WTC11 (cell line): ENCODE data around the gene CERS5. TPM values are rescaled to one million over a fixed set of nuclear protein-coding genes. Genes with fewer than 3 reads are reported as not detected.

ENCODE experiments used
- ATAC-seq: fragments of 200-7000 bp; cut with Tn5 transposase; 2 replicates; pipeline ENCODE4 v1.10.0; 2021; ENCODE audit warnings: mild to moderate bottlenecking, moderate library complexity
- CTCF ChIA-PET: fragments of 300-600 bp; sonication (Branson Sonifier 250); formaldehyde crosslinking; loops from one replicate; lab custom pipeline; 2021; ENCODE audit warnings: antibody characterized with exemption; lab: Charles Lee
- POLR2A ChIA-PET: fragments of 350-600 bp; sonication (Branson Sonifier 250); formaldehyde crosslinking; loops from one replicate; lab custom pipeline; 2021; ENCODE audit warnings: antibody characterized with exemption; lab: Charles Lee
- DNase-seq: peaks from one replicate; pipeline ENCODE4 v3.0.0; 2021; ENCODE audit warnings: low spot score
- H3K27ac Mint-ChIP-seq: 2 replicates; pipeline ENCODE4 v1.8.0; 2021; ENCODE audit warnings: mixed read lengths
- H3K27me3 Mint-ChIP-seq: 2 replicates; pipeline ENCODE4 v1.8.0; 2021; ENCODE audit warnings: low read depth, mild to moderate bottlenecking, moderate library complexity, mixed read lengths
- H3K36me3 Mint-ChIP-seq: 2 replicates; pipeline ENCODE4 v1.8.0; 2021; ENCODE audit warnings: mixed read lengths
- H3K4me1 Mint-ChIP-seq: 2 replicates; pipeline ENCODE4 v1.8.0; 2022; ENCODE audit warnings: mixed read lengths
- H3K4me3 Mint-ChIP-seq: 2 replicates; pipeline ENCODE4 v1.8.0; 2021; ENCODE audit warnings: mild to moderate bottlenecking, moderate library complexity, mixed read lengths
- H3K9me3 Mint-ChIP-seq: 2 replicates; pipeline ENCODE4 v1.8.0; 2021; ENCODE audit warnings: mixed read lengths
- AFF4 ChIP-seq: sonication (generic); formaldehyde crosslinking; IDR thresholded peaks from 2 replicates; pipeline ENCODE4 v1.8.1; 2023; ENCODE audit warnings: mild to moderate bottlenecking, missing genetic modification reagents, borderline replicate concordance
- CDX4 ChIP-seq: fragments of 250-450 bp; sonication (Bioruptor Pico); IDR thresholded peaks from 2 replicates; pipeline ENCODE4 v1.9.0; 2021; ENCODE audit warnings: moderate library complexity, mild to moderate bottlenecking, inconsistent platforms, borderline replicate concordance
- MLX ChIP-seq: sonication (generic); formaldehyde crosslinking; IDR thresholded peaks from 2 replicates; pipeline ENCODE4 v1.8.1; 2023; ENCODE audit warnings: mild to moderate bottlenecking, missing genetic modification reagents, moderate library complexity
- OVOL2 ChIP-seq: fragments of 250-450 bp; sonication (Bioruptor Pico); IDR thresholded peaks from 2 replicates; pipeline ENCODE4 v1.9.0; 2021; ENCODE audit warnings: mild to moderate bottlenecking, borderline replicate concordance
- SP1 ChIP-seq: sonication (generic); formaldehyde crosslinking; conservative IDR thresholded peaks from 2 replicates; pipeline ENCODE4 v1.8.1; 2022; ENCODE audit warnings: missing genetic modification reagents
- ZBTB43 ChIP-seq: sonication (generic); formaldehyde crosslinking; IDR thresholded peaks from 2 replicates; pipeline ENCODE4 v1.8.1; 2023; ENCODE audit warnings: mild to moderate bottlenecking, missing genetic modification reagents
- ZMAT4 ChIP-seq: fragments of 250-450 bp; sonication (Bioruptor Pico); IDR thresholded peaks from 2 replicates; pipeline ENCODE4 v1.9.0; 2021; ENCODE audit warnings: mild to moderate bottlenecking
- ZNF219 ChIP-seq: sonication (generic); formaldehyde crosslinking; IDR thresholded peaks from 2 replicates; pipeline ENCODE4 v1.8.0; 2023; ENCODE audit warnings: missing genetic modification reagents, mild to moderate bottlenecking, borderline replicate concordance
- ZNF232 ChIP-seq: sonication (generic); formaldehyde crosslinking; IDR thresholded peaks from 2 replicates; pipeline ENCODE4 v1.8.0; 2022; ENCODE audit warnings: mild to moderate bottlenecking, missing genetic modification reagents
- ZNF281 ChIP-seq: sonication (generic); formaldehyde crosslinking; IDR thresholded peaks from 2 replicates; pipeline ENCODE4 v1.8.0; 2023; ENCODE audit warnings: mild to moderate bottlenecking, missing genetic modification reagents
- ZNF532 ChIP-seq: fragments of 250-450 bp; sonication (Bioruptor Pico); IDR thresholded peaks from 2 replicates; pipeline ENCODE4 v1.9.0; 2021; ENCODE audit warnings: mild to moderate bottlenecking, borderline replicate concordance
- ZSCAN18 ChIP-seq: fragments of 250-450 bp; sonication (Bioruptor Pico); IDR thresholded peaks from 2 replicates; pipeline ENCODE4 v2.1.2; 2022; ENCODE audit warnings: mild to moderate bottlenecking, moderate library complexity
- total RNA-seq: library from RNA; stranded (reverse); gene quantifications from 3 replicates; pipeline ENCODE4 v1.2.3, GENCODE V29; 2021

The CERS5 gene
- total RNA-seq, 1 experiment from 2014 or later, result 55.8 TPM

- DNase-seq, result no peak
- no peak overlapping the region for H3K27ac Mint-ChIP-seq
- H3K36me3 Mint-ChIP-seq, result peaks cover 6% of the 10 kb centered on the region
- H3K4me1 Mint-ChIP-seq, result 0 out of 2 replicates have a peak, but pooled peaks cover 2% of the 10 kb centered on the region
- no peaks in the 10 kb centered on the region for H3K9me3 Mint-ChIP-seq
- TF ChIP-seq MLX (CRISPR knock-in tag), result no peak
- TF ChIP-seq OVOL2 (CRISPR knock-in tag), result no peak
- TF ChIP-seq AFF4 (CRISPR knock-in tag), result no peak
- TF ChIP-seq ZSCAN18 (CRISPR knock-in tag), result no peak
- no peak for TF ChIP-seq ZMAT4 (CRISPR knock-in tag)
- TF ChIP-seq ZNF281 (CRISPR knock-in tag), result no peak
- TF ChIP-seq ZNF532, result no peak
- H3K4me3 Mint-ChIP-seq, result no peak overlapping the region
- H3K27me3 Mint-ChIP-seq, result no peaks in the 10 kb centered on the region
- POLR2A ChIA-PET, result interaction anchor here (0.6 kb wide), 1 partner anchor 113 kb away, joined by 6 read pairs; no protein-coding TSS in a partner anchor
- ATAC-seq, result no peak
- CTCF ChIA-PET, result interaction anchor here (0.6 to 2.2 kb wide), 3 partner anchors 19 to 127 kb away, joined by 3 to 7 read pairs (median 3); no protein-coding TSS in a partner anchor
These were observed 20.1 kb upstream of the CERS5 start for GRCh38 chr12:50187084-50187900.

GRCh38 chr12:50186681-50187080 lies 19.5 kb upstream of the CERS5 start:
- CTCF ChIA-PET, result interaction anchor here (2.2 kb wide), 1 partner anchor 128 kb away, joined by 7 read pairs; no protein-coding TSS in a partner anchor
- H3K27ac Mint-ChIP-seq, result no peak overlapping the region
- H3K36me3 Mint-ChIP-seq, result peaks cover 6% of the 10 kb centered on the region; the same call in 1 of the 2 replicates
- no peaks in the 10 kb centered on the region for H3K27me3 Mint-ChIP-seq
- no peak overlapping the region for H3K4me3 Mint-ChIP-seq
- H3K4me1 Mint-ChIP-seq, result 0 out of 2 replicates have a peak, but pooled peaks cover 2% of the 10 kb centered on the region
- no peak for DNase-seq
- no peak for ATAC-seq
- H3K9me3 Mint-ChIP-seq, result no peaks in the 10 kb centered on the region
- POLR2A ChIA-PET, result interaction anchor here (0.6 kb wide), 1 partner anchor 113 kb away, joined by 6 read pairs; no protein-coding TSS in a partner anchor
- TF ChIP-seq ZNF232, result no peak
- TF ChIP-seq CDX4 (CRISPR knock-in tag), result no peak
- no peak for TF ChIP-seq ZNF219
- no peak for TF ChIP-seq SP1 (CRISPR knock-in tag)
- TF ChIP-seq ZNF281 (CRISPR knock-in tag), result no peak
- no peak for TF ChIP-seq ZBTB43 (CRISPR knock-in tag)
